HepG2 (cell line): ENCODE measurements around the gene MIPEP. TPM values are rescaled to one million over a fixed set of nuclear protein-coding genes. Genes with fewer than 3 reads are reported as not detected.

Source experiments
- ATAC-seq: fragments of 200-7000 bp; cut with Tn5 transposase; 3 replicates; pipeline ENCODE4 v1.9.1; 2020; ENCODE audit warnings: mild to moderate bottlenecking, moderate library complexity
- BruUV-seq: library from RNA; stranded (reverse); fragments of 400-500 nt; replicated peaks from 2 replicates; lab custom pipeline; 2021; lab: Mats Ljungman, UMichigan
- CTCF ChIA-PET: fragments of 300-600 bp; formaldehyde crosslinking; extraction: SDS; loops from one replicate; lab custom pipeline; 2021; ENCODE audit warnings: low total read pairs, inconsistent platforms, low intra/inter-chr PET ratio; lab: Yijun Ruan, JAX
- POLR2A ChIA-PET: fragments of 350-600 bp; sonication (Branson Sonifier 250); formaldehyde crosslinking; loops from one replicate; lab custom pipeline; 2020; ENCODE audit warnings: antibody characterized with exemption, inconsistent platforms; lab: Yijun Ruan, JAX
- DNase-seq: peaks from one replicate; pipeline ENCODE4 v3.0.0-alpha.2; 2015; ENCODE audit warnings: low spot score
- FAIRE-seq: peaks from 3 replicates; lab custom pipeline; 2011; peaks lifted over from hg19 to GRCh38; lab: Jason Lieb, UNC
- H2AFZ ChIP-seq: one replicate; pipeline ENCODE4 v1.6.1; 2011; ENCODE audit warnings: low read length, inconsistent platforms
- H3K27ac ChIP-seq: fragments of 300-600 bp; 3 replicates; pipeline ENCODE4 v1.8.0; 2011; ENCODE audit warnings: mixed run types, mild to moderate bottlenecking, mixed read lengths, low read length, inconsistent platforms; ENCODE audit not compliant: insufficient read depth; ENCODE audit errors: extremely low read length
- H3K27me3 ChIP-seq, 2 experiments: fragments of 200-600 bp in 1 of 2; 2 replicates in 1 of 2; 3 replicates in 1 of 2; pipeline versions ENCODE4 v1.6.0 to v1.8.0; 2011; ENCODE audit warnings: low read length in 2 of 2, mild to moderate bottlenecking in 2 of 2, moderate library complexity in 2 of 2, inconsistent platforms in 1 of 2; ENCODE audit not compliant: insufficient read depth in 2 of 2, control insufficient read depth in 1 of 2
- H3K36me3 ChIP-seq, 2 experiments: fragments of 200-600 bp in 1 of 2; replicated peaks in 1 of 2; 2 replicates in 1 of 2; 3 replicates in 1 of 2; pipeline versions ENCODE4 v1.5.1 to v1.8.0; 2011; ENCODE audit warnings: low read length in 2 of 2, inconsistent platforms in 1 of 2; ENCODE audit not compliant: insufficient read depth in 2 of 2, control insufficient read depth in 1 of 2
- H3K4me1 ChIP-seq: 2 replicates; pipeline ENCODE4 v1.5.1; 2012; ENCODE audit warnings: low read length, inconsistent platforms; ENCODE audit not compliant: insufficient read depth
- H3K4me2 ChIP-seq: 2 replicates; pipeline ENCODE4 v1.6.0; 2011; ENCODE audit warnings: low read depth, low read length, inconsistent platforms
- H3K4me3 ChIP-seq, 3 experiments: fragments of 200-600 bp in 1 of 3; sonication (generic), shearing (Covaris generic) in 1 of 3; replicated peaks in 1 of 3; 2 replicates each; pipeline ENCODE4 v1.5.1; 2011 to 2016; ENCODE audit warnings: low read length in 3 of 3, inconsistent platforms in 2 of 3, low read depth in 2 of 3, mild to moderate bottlenecking in 2 of 3, control low read depth in 1 of 3, mixed read lengths in 1 of 3; ENCODE audit not compliant: insufficient read depth in 1 of 3
- H3K79me2 ChIP-seq: one replicate; pipeline ENCODE4 v1.6.1; 2011; ENCODE audit warnings: low read length, inconsistent platforms; ENCODE audit not compliant: insufficient read depth
- H3K9ac ChIP-seq: 2 replicates; pipeline ENCODE4 v1.6.0; 2011; ENCODE audit warnings: mild to moderate bottlenecking, low read depth, low read length, inconsistent platforms; ENCODE audit not compliant: insufficient read depth
- H3K9me3 ChIP-seq: 2 replicates; pipeline ENCODE4 v1.5.1; 2012; ENCODE audit warnings: mild to moderate bottlenecking, low read length
- H4K20me1 ChIP-seq: 2 replicates; pipeline ENCODE4 v1.6.0; 2011; ENCODE audit warnings: inconsistent platforms, mild to moderate bottlenecking, low read length, moderate library complexity; ENCODE audit not compliant: insufficient read depth
- ASH2L ChIP-seq: fragments of 300-600, 200-600 bp; sonication (generic); IDR thresholded peaks from 2 replicates; pipeline ENCODE4 v1.7.0; 2017; ENCODE audit warnings: low read depth, mild to moderate bottlenecking, moderate library complexity, mixed read lengths, low read length; ENCODE audit not compliant: insufficient read length
- CHD4 ChIP-seq: fragments of 200-600 bp; sonication (generic); IDR thresholded peaks from 2 replicates; pipeline ENCODE4 v1.7.0; 2017; ENCODE audit warnings: mild to moderate bottlenecking, low read length, borderline replicate concordance
- FOXM1 ChIP-seq: sonication (generic); formaldehyde crosslinking; IDR thresholded peaks from 2 replicates; pipeline ENCODE4 v1.5.0; 2020; ENCODE audit warnings: missing genetic modification reagents
- IKZF1 ChIP-seq: fragments of 450-650 bp; IDR thresholded peaks from 2 replicates; pipeline ENCODE4 v1.7.1; 2016
- KDM4B ChIP-seq: sonication (generic); formaldehyde crosslinking; IDR thresholded peaks from 2 replicates; pipeline ENCODE4 v1.4.0; 2020; ENCODE audit warnings: missing genetic modification reagents
- MBNL3 ChIP-seq: fragments of 250-450 bp; sonication (Bioruptor Pico); conservative IDR thresholded peaks from 2 replicates; pipeline ENCODE4 v1.8.0; 2022; ENCODE audit warnings: mild to moderate bottlenecking, inconsistent platforms
- NFE2 ChIP-seq: sonication (generic); formaldehyde crosslinking; IDR thresholded peaks from 2 replicates; pipeline ENCODE4 v1.4.0; 2020; ENCODE audit warnings: missing genetic modification reagents
- NFIC ChIP-seq: IDR thresholded peaks from 2 replicates; pipeline ENCODE4 v1.6.1; 2012; ENCODE audit warnings: mild to moderate bottlenecking, low read length, inconsistent platforms
- RFX1 ChIP-seq: fragments of 450-650 bp; IDR thresholded peaks from 2 replicates; pipeline ENCODE4 v1.6.1; 2017
- SMARCC2 ChIP-seq: fragments of 450-650 bp; IDR thresholded peaks from 2 replicates; pipeline ENCODE4 v1.6.1; 2017; ENCODE audit warnings: antibody characterized with exemption, mild to moderate bottlenecking
- SPEN ChIP-seq: sonication (generic); formaldehyde crosslinking; IDR thresholded peaks from 2 replicates; pipeline ENCODE4 v1.5.1; 2020; ENCODE audit warnings: low read depth, mild to moderate bottlenecking, missing genetic modification reagents
- XBP1 ChIP-seq: sonication (generic); formaldehyde crosslinking; IDR thresholded peaks from 2 replicates; pipeline ENCODE4 v1.5.0; 2020; ENCODE audit warnings: missing genetic modification reagents
- ZNF460 ChIP-seq: sonication (generic); formaldehyde crosslinking; IDR thresholded peaks from 2 replicates; pipeline ENCODE4 v1.5.1; 2020; ENCODE audit warnings: missing genetic modification reagents, mild to moderate bottlenecking, borderline replicate concordance
- WGBS: methylation state at CpG from one replicate; pipeline ENCODE4 v1.1.6; 2017; ENCODE audit warnings: low lambda C conversion rate; 5-methylcytosine and 5-hydroxymethylcytosine counted together
- in situ Hi-C: cut with HindIII; loops from 2 replicates; pipeline ENCODE4 v1.10.0; 2017; ENCODE audit warnings: low pct_unique_long_range_greater_than_20kb; ENCODE audit not compliant: extremely low pct_ligation_motif_present
- intact Hi-C: fragments of 100-400 bp; cut with micrococcal nuclease; formaldehyde crosslinking; loops from one replicate; pipeline ENCODE4 v1.10.0; 2022; ENCODE audit not compliant: unreplicated experiment
- polyA plus RNA-seq, 8 experiments: library from polyadenylated mRNA; depleted of rRNA in 3 of 8; stranded (reverse) in 7 of 8; unstranded in 1 of 8; fragments of >200 nt; fragmentation: Illumina TruSeq in 4 of 8; extraction: Trizol in 4 of 8; gene quantifications; 2 replicates each; pipeline versions ENCODE4 v1.2.1 to v1.2.3, GENCODE V29; 2011 to 2016; ENCODE audit warnings: low read depth in 4 of 8, missing spikeins in 1 of 8, mixed read lengths in 1 of 8; ENCODE audit not compliant: insufficient read depth in 1 of 8
- total RNA-seq, 5 experiments: library from RNA; depleted of rRNA; stranded (reverse); fragments of >200 nt; fragmentation: Illumina TruSeq; extraction: Trizol; gene quantifications; 2 replicates each; pipeline ENCODE4 v1.2.3, GENCODE V29; 2016; ENCODE audit warnings: low read depth in 1 of 5
- TF ChIP-seq, protein P1 (sequence below), 2 experiments: sonication (generic) in 1 of 2; formaldehyde crosslinking in 1 of 2; IDR thresholded peaks; 2 replicates each; pipeline versions ENCODE4 v1.5.1 to v1.6.1; 2011 to 2020; ENCODE audit warnings: borderline replicate concordance in 1 of 2, low read depth in 1 of 2, low read length in 1 of 2, mild to moderate bottlenecking in 1 of 2, missing genetic modification reagents in 1 of 2, moderate library complexity in 1 of 2
- TF ChIP-seq, protein P2 (sequence below): sonication (generic); formaldehyde crosslinking; IDR thresholded peaks from 2 replicates; pipeline ENCODE4 v1.4.0; 2020; ENCODE audit warnings: missing genetic modification reagents, borderline replicate concordance

The MIPEP gene
- total and polyA plus RNA-seq, 2 of the 13 experiments (the other 11 are each of a cell fraction or from before 2014, with no cell fraction given): 9.3 to 24.1 TPM

DNA sequence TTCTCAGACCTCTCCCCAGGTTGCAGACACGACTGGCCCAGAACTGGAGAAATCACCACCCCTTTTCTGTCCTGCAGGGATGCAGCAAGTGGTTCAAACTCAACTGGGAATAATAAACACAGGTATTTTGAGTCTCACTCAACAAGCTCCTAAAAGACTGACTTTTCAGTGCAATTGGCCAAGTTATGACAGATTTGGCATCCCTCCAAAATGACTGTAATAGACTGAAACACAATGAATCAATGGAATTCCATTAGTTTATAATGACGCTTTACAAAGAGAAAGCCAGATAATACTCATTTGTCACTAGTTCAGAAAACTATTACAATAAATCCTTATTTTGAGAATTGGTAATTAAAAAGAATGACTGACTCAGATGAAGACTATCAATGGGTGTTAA is 38.1 kb downstream of the MIPEP start (continued):
- TF ChIP-seq, protein P1, sequence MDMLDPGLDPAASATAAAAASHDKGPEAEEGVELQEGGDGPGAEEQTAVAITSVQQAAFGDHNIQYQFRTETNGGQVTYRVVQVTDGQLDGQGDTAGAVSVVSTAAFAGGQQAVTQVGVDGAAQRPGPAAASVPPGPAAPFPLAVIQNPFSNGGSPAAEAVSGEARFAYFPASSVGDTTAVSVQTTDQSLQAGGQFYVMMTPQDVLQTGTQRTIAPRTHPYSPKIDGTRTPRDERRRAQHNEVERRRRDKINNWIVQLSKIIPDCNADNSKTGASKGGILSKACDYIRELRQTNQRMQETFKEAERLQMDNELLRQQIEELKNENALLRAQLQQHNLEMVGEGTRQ (IDR thresholded peaks at IDR 0.05; ENCODE audit: low read depth, low read length): no peak
- TF ChIP-seq, protein P1 (CRISPR knock-in tag; IDR thresholded peaks at IDR 0.05; ENCODE audit: borderline replicate concordance): no peak

DNA sequence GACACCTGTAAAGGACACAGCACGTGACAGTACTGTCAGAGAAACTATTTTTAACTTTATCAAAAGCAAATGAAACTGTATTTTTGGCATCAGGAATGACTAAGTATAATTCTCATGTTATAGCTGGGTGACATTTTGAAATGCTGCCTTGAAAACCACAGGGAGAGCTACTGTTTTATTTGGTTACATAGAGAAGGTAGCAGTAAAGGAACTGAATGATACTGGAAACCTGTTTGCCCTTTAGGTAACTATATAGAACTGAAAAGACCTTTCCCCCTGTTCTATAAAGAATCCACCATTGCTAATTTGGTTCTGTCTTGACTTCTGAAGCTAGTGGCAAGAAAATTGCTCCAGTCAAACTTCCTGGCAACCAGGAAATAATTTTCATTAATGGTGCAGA is 39.1 kb downstream of the MIPEP start:
- POLR2A ChIA-PET: no interaction called here

More for the DNA sequence above, 39.1 kb downstream of the MIPEP start:
- FAIRE-seq (no peak), DNase-seq (no peak), ATAC-seq (no peak)
- Histone ChIP-seq H2AFZ (no peak overlapping the region), H3K4me3 (no peak overlapping the region), H3K9ac (no peak overlapping the region), H3K9me3 (no peaks in the 10 kb centered on the region), H3K27me3 (no peaks in the 10 kb centered on the region), H3K4me2 (no peak overlapping the region), H3K36me3 (no peaks in the 10 kb centered on the region; a peak in 1 of 5 replicates), H4K20me1 (no peaks in the 10 kb centered on the region), H3K4me1 (no peaks in the 10 kb centered on the region), H3K79me2 (no peaks in the 10 kb centered on the region), H3K27ac (no peak overlapping the region)
- intact Hi-C loops (no loop called here), in situ Hi-C loops (no loop called here)
- CTCF ChIA-PET: no interaction called here
- WGBS: 100% methylated on average over 1 of the region's 1 CpG
- no TSS peak for BruUV-seq
- TF ChIP-seq, protein P2, sequence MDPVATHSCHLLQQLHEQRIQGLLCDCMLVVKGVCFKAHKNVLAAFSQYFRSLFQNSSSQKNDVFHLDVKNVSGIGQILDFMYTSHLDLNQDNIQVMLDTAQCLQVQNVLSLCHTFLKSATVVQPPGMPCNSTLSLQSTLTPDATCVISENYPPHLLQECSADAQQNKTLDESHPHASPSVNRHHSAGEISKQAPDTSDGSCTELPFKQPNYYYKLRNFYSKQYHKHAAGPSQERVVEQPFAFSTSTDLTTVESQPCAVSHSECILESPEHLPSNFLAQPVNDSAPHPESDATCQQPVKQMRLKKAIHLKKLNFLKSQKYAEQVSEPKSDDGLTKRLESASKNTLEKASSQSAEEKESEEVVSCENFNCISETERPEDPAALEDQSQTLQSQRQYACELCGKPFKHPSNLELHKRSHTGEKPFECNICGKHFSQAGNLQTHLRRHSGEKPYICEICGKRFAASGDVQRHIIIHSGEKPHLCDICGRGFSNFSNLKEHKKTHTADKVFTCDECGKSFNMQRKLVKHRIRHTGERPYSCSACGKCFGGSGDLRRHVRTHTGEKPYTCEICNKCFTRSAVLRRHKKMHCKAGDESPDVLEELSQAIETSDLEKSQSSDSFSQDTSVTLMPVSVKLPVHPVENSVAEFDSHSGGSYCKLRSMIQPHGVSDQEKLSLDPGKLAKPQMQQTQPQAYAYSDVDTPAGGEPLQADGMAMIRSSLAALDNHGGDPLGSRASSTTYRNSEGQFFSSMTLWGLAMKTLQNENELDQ (CRISPR knock-in tag): no peak
- TF ChIP-seq XBP1 (CRISPR knock-in tag): no peak
- no peak for TF ChIP-seq ASH2L
- no peak for TF ChIP-seq NFIC
- no peak for TF ChIP-seq SPEN (CRISPR knock-in tag)
- no peak for TF ChIP-seq SMARCC2
- no peak for TF ChIP-seq IKZF1
- TF ChIP-seq MBNL3 (CRISPR knock-in tag): no peak
- no peak for TF ChIP-seq CHD4
- TF ChIP-seq NFE2 (CRISPR knock-in tag): no peak
- TF ChIP-seq RFX1: no peak
- no peak for TF ChIP-seq FOXM1 (CRISPR knock-in tag)
- TF ChIP-seq KDM4B (CRISPR knock-in tag): no peak
- TF ChIP-seq ZNF460: no peak
